Smooth muscle cell (in vitro differentiated cells): ENCODE measurements around the gene MYLIP. TPM values are rescaled to one million over a fixed set of nuclear protein-coding genes. Genes with fewer than 3 reads are reported as not detected.
A peak's percentile ranks its signal among the peaks of the same experiment; 100 is the strongest.

Source experiments
- DNase-seq: peaks from one replicate; lab custom pipeline; 2025; ENCODE audit not compliant: unreplicated experiment; lab: John Stamatoyannopoulos, UW
- H2AFZ ChIP-seq: fragments of 200-600 bp; sonication (generic); 2 replicates; pipeline ENCODE4 v1.6.0; 2016; ENCODE audit warnings: antibody characterized with exemption, low read depth, mild to moderate bottlenecking
- H3F3A ChIP-seq: fragments of 200-600 bp; sonication (generic); 2 replicates; pipeline ENCODE4 v1.6.0; 2017; ENCODE audit warnings: antibody characterized with exemption, low read depth
- H3K27ac ChIP-seq: fragments of 200-600 bp; sonication (generic); 2 replicates; pipeline ENCODE4 v1.5.1; 2016; ENCODE audit warnings: low read depth, mild to moderate bottlenecking
- H3K27me3 ChIP-seq: fragments of 200-600 bp; sonication (generic); 2 replicates; pipeline ENCODE4 v1.6.1; 2016; ENCODE audit warnings: low read depth, mild to moderate bottlenecking
- H3K36me3 ChIP-seq: fragments of 200-600 bp; sonication (generic); 2 replicates; pipeline ENCODE4 v1.5.1; 2016; ENCODE audit warnings: low read depth
- H3K4me1 ChIP-seq: fragments of 200-600 bp; sonication (generic); 2 replicates; pipeline ENCODE4 v1.5.1; 2016; ENCODE audit warnings: low read depth
- H3K4me2 ChIP-seq: fragments of 200-600 bp; sonication (generic); 2 replicates; pipeline ENCODE4 v1.6.0; 2016; ENCODE audit warnings: mild to moderate bottlenecking
- H3K4me3 ChIP-seq: fragments of 200-600 bp; sonication (generic); 2 replicates; pipeline ENCODE4 v1.5.1; 2016; ENCODE audit warnings: mild to moderate bottlenecking
- H3K79me2 ChIP-seq: fragments of 200-600 bp; sonication (generic); 2 replicates; pipeline ENCODE4 v1.6.0; 2016; ENCODE audit warnings: low read depth, mild to moderate bottlenecking
- H3K9ac ChIP-seq: fragments of 200-600 bp; sonication (generic); 2 replicates; pipeline ENCODE4 v1.6.0; 2016; ENCODE audit warnings: low read depth
- H3K9me3 ChIP-seq: fragments of 200-600 bp; sonication (generic); replicated peaks from 2 replicates; pipeline ENCODE4 v1.5.1; 2016; ENCODE audit warnings: low read depth
- H4K20me1 ChIP-seq: fragments of 200-600 bp; sonication (generic); 2 replicates; pipeline ENCODE4 v1.6.0; 2016; ENCODE audit warnings: low read depth
- WGBS: methylation state at CpG from one replicate; pipeline ENCODE4 v1.1.7; 2016; ENCODE audit warnings: low lambda C conversion rate; 5-methylcytosine and 5-hydroxymethylcytosine counted together
- polyA plus RNA-seq: library from polyadenylated mRNA; unstranded; fragments of >200 nt; fragmentation: Nextera tagmentation; extraction: Ambion mirVana; gene quantifications from 2 replicates; pipeline ENCODE4 v1.2.1, GENCODE V29; 2016
- total RNA-seq: library from RNA; depleted of rRNA; stranded (reverse); fragments of >200 nt; gene quantifications from 2 replicates; pipeline ENCODE4 v1.2.3, GENCODE V29; 2014
- TF ChIP-seq, protein P1 (sequence below): fragments of 200-600 bp; sonication (generic); IDR thresholded peaks from 2 replicates; pipeline ENCODE4 v1.5.1; 2017; ENCODE audit warnings: borderline replicate concordance, mild to moderate bottlenecking, antibody characterized with exemption; ENCODE audit not compliant: insufficient read depth, poor library complexity, severe bottlenecking

Gene MYLIP
- total and polyA plus RNA-seq, 2 experiments from 2014 or later, result 25.0 to 29.9 TPM

DNA sequence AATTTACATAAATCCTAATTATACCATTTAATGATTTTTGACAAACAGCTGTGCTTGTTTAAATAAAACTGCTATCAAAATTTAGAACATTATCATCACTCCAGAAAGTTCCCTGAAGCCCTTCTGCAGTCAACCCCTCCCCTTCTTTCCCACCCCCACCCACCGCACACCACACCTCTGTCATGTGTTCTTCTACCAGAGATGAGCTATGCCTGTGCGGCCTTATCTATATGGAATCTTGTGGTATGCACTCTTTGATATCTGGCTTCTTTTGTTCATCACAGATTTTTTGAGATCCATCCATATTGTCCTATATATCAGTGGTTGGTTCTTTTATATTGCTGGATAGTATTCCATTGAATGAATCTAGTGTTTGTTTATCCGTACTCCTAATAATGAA, 7.2 kb downstream of the MYLIP start:
- 89% methylated on average over 3 of the region's 3 CpGs for WGBS
- Histone ChIP-seq H3K4me2 (peak overlapping the region; percentile 54), H3K27me3 (no peaks in the 10 kb centered on the region), H3K27ac (peak overlapping the region; percentile 83), H3K79me2 (peaks cover 97% of the 10 kb centered on the region), H2AFZ (no peak overlapping the region), H3K4me3 (no peak overlapping the region), H3K36me3 (no peaks in the 10 kb centered on the region), H3K9ac (no peak overlapping the region), H4K20me1 (peaks cover 97% of the 10 kb centered on the region), H3K4me1 (peaks cover 47% of the 10 kb centered on the region), H3F3A (peaks cover 4% of the 10 kb centered on the region), H3K9me3 (no peaks in the 10 kb centered on the region)
- DNase-seq, result no peak
- TF ChIP-seq, protein P1, sequence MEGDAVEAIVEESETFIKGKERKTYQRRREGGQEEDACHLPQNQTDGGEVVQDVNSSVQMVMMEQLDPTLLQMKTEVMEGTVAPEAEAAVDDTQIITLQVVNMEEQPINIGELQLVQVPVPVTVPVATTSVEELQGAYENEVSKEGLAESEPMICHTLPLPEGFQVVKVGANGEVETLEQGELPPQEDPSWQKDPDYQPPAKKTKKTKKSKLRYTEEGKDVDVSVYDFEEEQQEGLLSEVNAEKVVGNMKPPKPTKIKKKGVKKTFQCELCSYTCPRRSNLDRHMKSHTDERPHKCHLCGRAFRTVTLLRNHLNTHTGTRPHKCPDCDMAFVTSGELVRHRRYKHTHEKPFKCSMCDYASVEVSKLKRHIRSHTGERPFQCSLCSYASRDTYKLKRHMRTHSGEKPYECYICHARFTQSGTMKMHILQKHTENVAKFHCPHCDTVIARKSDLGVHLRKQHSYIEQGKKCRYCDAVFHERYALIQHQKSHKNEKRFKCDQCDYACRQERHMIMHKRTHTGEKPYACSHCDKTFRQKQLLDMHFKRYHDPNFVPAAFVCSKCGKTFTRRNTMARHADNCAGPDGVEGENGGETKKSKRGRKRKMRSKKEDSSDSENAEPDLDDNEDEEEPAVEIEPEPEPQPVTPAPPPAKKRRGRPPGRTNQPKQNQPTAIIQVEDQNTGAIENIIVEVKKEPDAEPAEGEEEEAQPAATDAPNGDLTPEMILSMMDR, result no peak

DNA sequence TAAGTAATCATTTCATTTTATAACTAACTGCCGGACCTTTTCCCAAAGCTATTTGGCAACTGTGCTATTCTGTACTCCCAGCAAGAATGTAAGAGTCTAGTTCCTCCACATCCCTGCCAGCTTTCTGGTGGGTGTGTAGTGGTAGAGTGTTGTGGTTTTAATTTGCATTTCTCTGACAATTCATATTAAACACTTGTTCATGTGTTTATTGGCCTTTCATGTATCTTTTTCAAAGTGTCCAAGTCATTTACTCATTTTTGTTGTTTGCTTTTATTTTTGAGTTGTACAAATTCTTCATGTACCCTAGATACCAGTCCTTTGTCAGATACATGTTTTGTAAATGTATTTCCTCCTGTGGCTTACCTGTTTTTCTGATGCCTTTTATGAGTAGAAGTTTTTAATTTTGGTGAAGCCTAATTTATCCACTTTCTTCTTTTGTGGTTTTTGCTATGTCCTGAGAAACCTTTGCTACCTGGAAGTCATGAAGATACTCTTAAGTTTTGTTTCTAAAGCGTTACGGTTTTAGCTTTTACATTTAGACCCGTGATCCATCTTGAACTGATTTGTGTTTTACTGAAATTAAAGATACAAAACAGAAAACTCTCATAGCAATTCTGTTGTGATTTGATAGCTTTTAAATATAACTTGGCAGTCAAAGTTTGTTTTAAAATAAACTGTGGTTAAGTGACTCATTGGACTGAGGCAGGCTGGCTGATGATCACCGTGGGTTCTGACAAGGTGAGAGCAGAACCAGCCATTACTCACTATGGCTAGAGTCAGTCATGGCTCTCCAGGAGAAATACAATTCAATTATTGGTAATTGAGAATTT, 8.0 kb downstream of the MYLIP start:
- H3K79me2 ChIP-seq, result peaks cover 97% of the 10 kb centered on the region
- peak overlapping the region; percentile 54 for H3K4me2 ChIP-seq
- no peak overlapping the region for H2AFZ ChIP-seq
- H3K4me1 ChIP-seq, result peaks cover 40% of the 10 kb centered on the region
- H3K27ac ChIP-seq, result peak overlapping the region; percentile 83
- H3K9me3 ChIP-seq, result no peaks in the 10 kb centered on the region
- peaks cover 97% of the 10 kb centered on the region for H4K20me1 ChIP-seq
- no peak overlapping the region for H3K4me3 ChIP-seq
- H3K9ac ChIP-seq, result peak overlapping the region; percentile 37
- TF ChIP-seq, protein P1, result no peak
- H3K36me3 ChIP-seq, result peaks cover under 1% of the 10 kb centered on the region
- DNase-seq, result no peak
- WGBS, result 50% methylated on average over 5 of the region's 5 CpGs
- H3F3A ChIP-seq, result peaks cover 4% of the 10 kb centered on the region
- H3K27me3 ChIP-seq, result no peaks in the 10 kb centered on the region

GRCh38 chr6:16137451-16137801, 8.5 kb downstream of the MYLIP start:
- Histone ChIP-seq H3K4me1 (peaks cover 34% of the 10 kb centered on the region), H3K27me3 (no peaks in the 10 kb centered on the region), H3F3A (peaks cover 4% of the 10 kb centered on the region), H4K20me1 (peaks cover 97% of the 10 kb centered on the region), H3K9me3 (no peaks in the 10 kb centered on the region), H2AFZ (no peak overlapping the region), H3K4me2 (peak overlapping the region; percentile 54), H3K4me3 (no peak overlapping the region), H3K27ac (peak overlapping the region; percentile 83), H3K9ac (no peak overlapping the region), H3K36me3 (peaks cover 5% of the 10 kb centered on the region), H3K79me2 (peaks cover 97% of the 10 kb centered on the region)
- TF ChIP-seq, protein P1, result no peak
- DNase-seq, result no peak

GRCh38 chr6:16139556-16139955, 10.7 kb downstream of the MYLIP start:
- TF ChIP-seq, protein P1, result no peak
- Histone ChIP-seq H3K4me1 (peaks cover 20% of the 10 kb centered on the region), H3K27ac (no peak overlapping the region), H3K79me2 (peaks cover 95% of the 10 kb centered on the region), H3K36me3 (peaks cover 18% of the 10 kb centered on the region), H3F3A (peaks cover 4% of the 10 kb centered on the region), H3K27me3 (no peaks in the 10 kb centered on the region), H3K4me3 (no peak overlapping the region), H3K9me3 (no peaks in the 10 kb centered on the region), H3K4me2 (no peak overlapping the region), H4K20me1 (peaks cover 96% of the 10 kb centered on the region), H3K9ac (no peak overlapping the region), H2AFZ (no peak overlapping the region)
- 32% methylated on average over 2 of the region's 2 CpGs for WGBS
- DNase-seq, result no peak
